Activated effector memory CD4-positive, alpha-beta T cell treated with Interleukin-2 at 50 U/mL for 16 hours (primary cell): ENCODE results near the gene SPINT1.

Experiments
- DNase-seq: peaks from one replicate; pipeline ENCODE4 v3.0.0-alpha.2; 2020

SPINT1 gene

GRCh38 chr15:40893733-40894680 lies 50.2 kb downstream of the SPINT1 start, which contains the start of gene VPS18:
Gene VPS18, plus strand, starts transcription at chr15:40894450. Its CDS starts 319 bp downstream, at chr15:40894769.
- DNase-seq, result peak; percentile 97

- peak; percentile 38 for DNase-seq
Observed at GRCh38 chr15:40894681-40895448, 51.0 kb downstream of the SPINT1 start.

GRCh38 chr15:40899536-40900207 lies 55.8 kb downstream of the SPINT1 start:
- DNase-seq, result no peak

GRCh38 chr15:40900256-40901052 lies 56.6 kb downstream of the SPINT1 start:
- no peak for DNase-seq

- DNase-seq, result no peak
Observed at GRCh38 chr15:40901053-40901443, 57.2 kb downstream of the SPINT1 start.

- no peak for DNase-seq
Observed at GRCh38 chr15:40902605-40903561, 59.0 kb downstream of the SPINT1 start.

GRCh38 chr15:40904552-40905201 lies 60.8 kb downstream of the SPINT1 start:
- no peak for DNase-seq

GRCh38 chr15:40906091-40906990 lies 62.5 kb downstream of the SPINT1 start:
- peak; percentile 58 for DNase-seq

- peak; percentile 53 for DNase-seq
Observed at GRCh38 chr15:40906991-40907802, 63.3 kb downstream of the SPINT1 start.
